K562 (cell line): Measurements from ENCODE around the gene RRH. TPM values are rescaled to one million over a fixed set of nuclear protein-coding genes. Genes with fewer than 3 reads are reported as not detected.

Experiments used
- CBX5 ChIP-seq: IDR thresholded peaks from 2 replicates; pipeline ENCODE4 v1.6.1; 2014; ENCODE audit warnings: low read depth, borderline replicate concordance
- CHCHD3 ChIP-seq: fragments of 250-450 bp; sonication (Bioruptor Pico); IDR thresholded peaks from 2 replicates; pipeline ENCODE4 v2.1.2; 2022; ENCODE audit warnings: mild to moderate bottlenecking
- CLOCK ChIP-seq: fragments of 250-450 bp; sonication (Bioruptor Pico); IDR thresholded peaks from 2 replicates; pipeline ENCODE4 v1.4.0; 2020; ENCODE audit warnings: mild to moderate bottlenecking, moderate library complexity, borderline replicate concordance
- FOXJ3 ChIP-seq: sonication (generic); formaldehyde crosslinking; IDR thresholded peaks from 2 replicates; pipeline ENCODE4 v1.4.0; 2020; ENCODE audit warnings: mild to moderate bottlenecking, missing genetic modification reagents
- HDGF ChIP-seq: fragments of 450-650 bp; IDR thresholded peaks from 2 replicates; pipeline ENCODE4 v1.6.1; 2016
- L3MBTL2 ChIP-seq: fragments of 450-650 bp; IDR thresholded peaks from 2 replicates; pipeline ENCODE4 v1.6.1; 2016; ENCODE audit warnings: mild to moderate bottlenecking, moderate library complexity
- LEF1 ChIP-seq: fragments of 450-650 bp; IDR thresholded peaks from 2 replicates; pipeline ENCODE4 v1.6.1; 2016; ENCODE audit warnings: mild to moderate bottlenecking
- MIER1 ChIP-seq: fragments of 450-650 bp; IDR thresholded peaks from 2 replicates; pipeline ENCODE4 v1.6.1; 2016; ENCODE audit warnings: antibody characterized with exemption, mild to moderate bottlenecking, low read depth
- NFE2 ChIP-seq: IDR thresholded peaks from 2 replicates; pipeline ENCODE4 v1.6.1; 2014; ENCODE audit warnings: antibody characterized with exemption, low read depth
- NFXL1 ChIP-seq: fragments of 450-650 bp; formaldehyde crosslinking; IDR thresholded peaks from 2 replicates; pipeline ENCODE4 v1.4.0; 2021; ENCODE audit warnings: mild to moderate bottlenecking
- POLR2B ChIP-seq: fragments of 450-650 bp; IDR thresholded peaks from 2 replicates; pipeline ENCODE4 v1.6.1; 2018; ENCODE audit warnings: low read depth; ENCODE audit not compliant: partially characterized antibody
- PRDM10 ChIP-seq: fragments of 450-650 bp; IDR thresholded peaks from 2 replicates; pipeline ENCODE4 v1.6.1; 2018; ENCODE audit not compliant: partially characterized antibody
- RAD51 ChIP-seq: fragments of 450-650 bp; IDR thresholded peaks from 2 replicates; pipeline ENCODE4 v1.7.1; 2016; ENCODE audit warnings: low read depth, mild to moderate bottlenecking, borderline replicate concordance
- SMAD1 ChIP-seq: fragments of 150-350 bp; IDR thresholded peaks from 2 replicates; pipeline ENCODE4 v1.6.1; 2014; ENCODE audit warnings: low read length, low read depth; ENCODE audit not compliant: partially characterized antibody
- TFE3 ChIP-seq: fragments of 450-650 bp; formaldehyde crosslinking; IDR thresholded peaks from 2 replicates; pipeline ENCODE4 v1.4.0; 2020; ENCODE audit warnings: mild to moderate bottlenecking, mixed read lengths
- TOE1 ChIP-seq, 2 experiments: fragments of 450-650 bp in 1 of 2; sonication (generic) in 1 of 2; formaldehyde crosslinking in 1 of 2; IDR thresholded peaks; 2 replicates each; pipeline versions ENCODE4 v1.7.1 to v1.8.0; 2016 to 2022; ENCODE audit warnings: borderline replicate concordance in 2 of 2, mild to moderate bottlenecking in 2 of 2, antibody characterized with exemption in 1 of 2, inconsistent platforms in 1 of 2, low read depth in 1 of 2, missing genetic modification reagents in 1 of 2, moderate library complexity in 1 of 2
- ZFPM2 ChIP-seq: fragments of 250-450 bp; sonication (Bioruptor Pico); IDR thresholded peaks from 2 replicates; pipeline ENCODE4 v1.5.1; 2022; ENCODE audit warnings: mild to moderate bottlenecking
- ZNF175 ChIP-seq: fragments of 200-800 bp; sonication (Bioruptor generic); IDR thresholded peaks from 2 replicates; pipeline ENCODE4 v1.6.1; 2016; ENCODE audit warnings: low read depth, mild to moderate bottlenecking, missing genetic modification characterization, missing compliant biosample characterization
- ZNF324 ChIP-seq: fragments of 250-450 bp; sonication (Bioruptor Pico); IDR thresholded peaks from 2 replicates; pipeline ENCODE4 v1.4.0; 2020; ENCODE audit warnings: mild to moderate bottlenecking
- ZNF644 ChIP-seq: fragments of 200-800 bp; sonication (Bioruptor generic); IDR thresholded peaks from 2 replicates; pipeline ENCODE4 v1.6.1; 2016; ENCODE audit warnings: low read depth, missing genetic modification characterization, missing compliant biosample characterization
- polyA plus RNA-seq, 8 experiments: library from polyadenylated mRNA; depleted of rRNA in 4 of 8; stranded (reverse) in 5 of 8; unstranded in 3 of 8; fragments of >200 nt; fragmentation: Nextera tagmentation in 2 of 8; fragmentation: Illumina TruSeq in 1 of 8; extraction: Ambion mirVana in 2 of 8; extraction: Trizol in 1 of 8; gene quantifications; 2 replicates each; pipeline versions ENCODE4 v1.2.1 to v1.2.3, GENCODE V29; 2011 to 2014; ENCODE audit warnings: inconsistent platforms in 1 of 8, missing spikeins in 1 of 8
- total RNA-seq, 7 experiments: library from RNA; depleted of rRNA in 6 of 7; stranded (reverse); fragments of >200 nt in 6 of 7; fragmentation: Illumina TruSeq in 2 of 7; extraction: Trizol in 2 of 7; gene quantifications; 2 replicates each; pipeline versions ENCODE4 v1.2.1 to v1.2.3, GENCODE V29; 2011 to 2021; ENCODE audit warnings: low replicate concordance in 1 of 7

Gene RRH
- total and polyA plus RNA-seq, 9 of the 15 experiments (the other 6 are each of a cell fraction or from before 2014, with no cell fraction given): 0.04 to 0.31 (median 0.12) TPM; not detected in 3

GRCh38 chr4:109810552-109811387 lies 17.0 kb upstream of the RRH start (continued):
- TF ChIP-seq MIER1: peak; percentile 36; the same call in 1 of the 2 replicates
- no peak for TF ChIP-seq CBX5
- peak; percentile 55; the same call in 1 of the 2 replicates for TF ChIP-seq HDGF
- TF ChIP-seq ZNF324 (CRISPR knock-in tag): no peak
- peak; percentile 91 for TF ChIP-seq TOE1 (IDR thresholded peaks at IDR 0.05; ENCODE audit: borderline replicate concordance)
- no peak for TF ChIP-seq TOE1 (CRISPR knock-in tag; IDR thresholded peaks at IDR 0.05; ENCODE audit: borderline replicate concordance, low read depth)
- TF ChIP-seq NFXL1 (CRISPR knock-in tag): no peak
- TF ChIP-seq NFE2: no peak
- no peak for TF ChIP-seq POLR2B
- TF ChIP-seq CLOCK (CRISPR knock-in tag): no peak
- TF ChIP-seq LEF1: no peak
- TF ChIP-seq RAD51: peak; percentile 21; the same call in 1 of the 2 replicates
- no peak for TF ChIP-seq PRDM10
- no peak for TF ChIP-seq ZFPM2 (CRISPR knock-in tag)
- TF ChIP-seq SMAD1: no peak
- TF ChIP-seq ZNF175 (CRISPR knock-in tag): no peak
- TF ChIP-seq FOXJ3 (CRISPR knock-in tag): no peak
- TF ChIP-seq ZNF644 (tag): 0 out of 2 replicates have a peak, but pooled peaks have one; percentile 34
- TF ChIP-seq TFE3 (CRISPR knock-in tag): peak; percentile 86
- peak; percentile 69; the same call in 1 of the 2 replicates for TF ChIP-seq L3MBTL2
- TF ChIP-seq CHCHD3: no peak
